ENCODE results near the gene ALDH1A3.

ALDH1A3 gene

GRCh38 chr15:100853676-100854440 is 25.8 kb upstream of the ALDH1A3 start:
- no peak overlapping the region for H3K27ac ChIP-seq
- H3K4me3 ChIP-seq (ENCODE audit: low read depth, low read length) = no peak overlapping the region
- no peaks in the 10 kb centered on the region for H3K27me3 ChIP-seq (ENCODE audit: insufficient read depth, low read depth, severe bottlenecking)
- DNase-seq = no peak
- TF ChIP-seq, protein P1, sequence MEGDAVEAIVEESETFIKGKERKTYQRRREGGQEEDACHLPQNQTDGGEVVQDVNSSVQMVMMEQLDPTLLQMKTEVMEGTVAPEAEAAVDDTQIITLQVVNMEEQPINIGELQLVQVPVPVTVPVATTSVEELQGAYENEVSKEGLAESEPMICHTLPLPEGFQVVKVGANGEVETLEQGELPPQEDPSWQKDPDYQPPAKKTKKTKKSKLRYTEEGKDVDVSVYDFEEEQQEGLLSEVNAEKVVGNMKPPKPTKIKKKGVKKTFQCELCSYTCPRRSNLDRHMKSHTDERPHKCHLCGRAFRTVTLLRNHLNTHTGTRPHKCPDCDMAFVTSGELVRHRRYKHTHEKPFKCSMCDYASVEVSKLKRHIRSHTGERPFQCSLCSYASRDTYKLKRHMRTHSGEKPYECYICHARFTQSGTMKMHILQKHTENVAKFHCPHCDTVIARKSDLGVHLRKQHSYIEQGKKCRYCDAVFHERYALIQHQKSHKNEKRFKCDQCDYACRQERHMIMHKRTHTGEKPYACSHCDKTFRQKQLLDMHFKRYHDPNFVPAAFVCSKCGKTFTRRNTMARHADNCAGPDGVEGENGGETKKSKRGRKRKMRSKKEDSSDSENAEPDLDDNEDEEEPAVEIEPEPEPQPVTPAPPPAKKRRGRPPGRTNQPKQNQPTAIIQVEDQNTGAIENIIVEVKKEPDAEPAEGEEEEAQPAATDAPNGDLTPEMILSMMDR (IDR thresholded peaks at IDR 0.05; ENCODE audit: low read depth, low read length) = no peak
- no peaks in the 10 kb centered on the region for H3K36me3 ChIP-seq
- no peaks in the 10 kb centered on the region for H3K9me3 ChIP-seq (ENCODE audit: severe bottlenecking)

GRCh38 chr15:100856867-100857266 is 22.8 kb upstream of the ALDH1A3 start:
- Histone ChIP-seq H3K27me3 (ENCODE audit: insufficient read depth, low read depth, severe bottlenecking) (no peaks in the 10 kb centered on the region), H3K9me3 (ENCODE audit: severe bottlenecking) (no peaks in the 10 kb centered on the region), H3K36me3 (no peaks in the 10 kb centered on the region), H3K4me3 (ENCODE audit: low read depth, low read length) (no peak overlapping the region), H3K27ac (no peak overlapping the region)
- no peak for DNase-seq
- TF ChIP-seq, protein P1 (IDR thresholded peaks at IDR 0.05; ENCODE audit: low read depth, low read length) = no peak

- H3K27me3 ChIP-seq (ENCODE audit: insufficient read depth, low read depth, severe bottlenecking) = no peaks in the 10 kb centered on the region
- TF ChIP-seq, protein P1 (IDR thresholded peaks at IDR 0.05; ENCODE audit: low read depth, low read length) = no peak
Measured at GRCh38 chr15:100858294-100858693, 21.3 kb upstream of the ALDH1A3 start.

DNA sequence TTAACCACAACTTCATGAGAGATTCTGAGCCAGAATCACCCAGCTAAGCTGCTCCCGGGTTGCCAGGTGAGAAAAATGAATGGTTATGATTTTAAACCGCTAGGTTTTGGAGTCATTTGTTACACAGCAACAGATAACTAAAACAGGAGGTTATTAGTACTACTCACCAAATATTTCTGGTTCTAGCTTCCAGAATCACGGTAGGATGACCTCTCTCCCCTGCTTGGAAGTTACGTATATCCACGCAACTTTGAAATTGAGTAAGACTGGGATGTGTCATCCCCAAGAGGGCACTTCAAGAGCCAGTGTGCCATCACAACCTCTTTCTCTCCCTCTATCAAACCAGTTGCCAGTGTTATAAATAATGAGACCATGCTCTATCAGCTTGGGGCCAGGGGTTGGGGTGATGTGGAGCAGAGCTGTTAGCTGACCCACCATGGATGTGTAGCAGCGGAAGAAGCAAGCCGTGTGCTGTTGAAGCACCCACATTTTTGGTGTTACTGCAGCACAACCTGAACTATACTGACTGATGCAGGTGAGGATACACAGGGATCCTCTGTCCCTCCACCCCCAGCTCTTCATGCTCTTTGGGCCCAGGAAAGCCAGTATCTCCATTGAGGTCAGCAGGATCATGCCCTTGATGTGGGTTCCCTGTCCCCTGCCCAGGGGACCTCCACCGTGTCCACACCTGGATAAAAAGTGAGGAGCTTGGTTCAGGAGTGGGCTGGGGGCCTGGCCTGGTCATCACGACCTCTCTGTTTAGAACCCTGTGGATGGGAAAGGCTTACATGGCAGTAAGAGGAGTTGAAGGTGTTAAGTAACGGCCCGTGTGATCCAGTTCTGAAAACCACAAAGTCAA is 19.4 kb upstream of the ALDH1A3 start:
- H3K27ac ChIP-seq = no peak overlapping the region
- no peak for DNase-seq

More at GRCh38 chr15:100858294-100858693, 21.3 kb upstream of the ALDH1A3 start:
- H3K4me3 ChIP-seq (ENCODE audit: low read depth, low read length) = no peak overlapping the region
- no peak overlapping the region for H3K27ac ChIP-seq
- no peaks in the 10 kb centered on the region for H3K9me3 ChIP-seq (ENCODE audit: severe bottlenecking)
- no peak for DNase-seq
- H3K36me3 ChIP-seq = no peaks in the 10 kb centered on the region

DNA sequence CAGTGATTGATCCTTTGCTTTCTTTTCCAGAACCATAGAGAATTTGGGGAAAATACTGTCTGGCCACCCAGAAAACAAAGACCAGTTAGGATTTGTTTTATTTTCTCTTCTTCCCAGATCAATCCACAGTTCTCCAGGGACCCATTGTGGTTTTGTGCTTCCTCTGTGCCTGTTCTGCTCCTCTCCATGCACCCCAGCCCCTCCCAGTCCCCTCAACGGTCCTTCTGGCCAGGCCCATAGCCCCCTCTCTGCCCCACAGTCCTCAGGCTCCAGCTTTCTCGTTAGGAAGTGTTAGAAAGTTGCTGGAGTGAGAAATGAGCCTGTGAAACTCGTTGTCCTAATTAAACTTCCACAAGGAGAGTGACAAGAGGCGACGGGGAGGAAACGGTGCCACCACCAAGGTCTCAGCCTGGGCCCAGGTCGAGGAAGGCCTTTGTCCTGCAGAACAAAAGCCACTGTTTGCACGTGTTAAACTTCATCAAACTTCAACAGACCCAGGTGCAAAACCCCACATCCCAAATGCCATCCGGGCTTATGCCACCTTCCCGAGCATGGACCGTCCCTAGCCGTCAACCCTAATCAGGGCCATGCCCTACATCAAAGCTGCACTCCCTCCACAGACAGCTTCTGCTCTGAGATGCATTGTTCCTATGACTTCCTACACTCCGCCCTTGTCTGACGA is 18.7 kb upstream of the ALDH1A3 start:
- Histone ChIP-seq H3K36me3 (no peaks in the 10 kb centered on the region), H3K27me3 (ENCODE audit: insufficient read depth, low read depth, severe bottlenecking) (no peaks in the 10 kb centered on the region), H3K4me3 (ENCODE audit: low read depth, low read length) (no peak overlapping the region), H3K27ac (no peak overlapping the region), H3K9me3 (ENCODE audit: severe bottlenecking) (no peaks in the 10 kb centered on the region)
- TF ChIP-seq, protein P1 (IDR thresholded peaks at IDR 0.05; ENCODE audit: low read depth, low read length) = no peak
- no peak for DNase-seq

More for the DNA sequence above, 19.4 kb upstream of the ALDH1A3 start:
- Histone ChIP-seq H3K36me3 (no peaks in the 10 kb centered on the region), H3K27me3 (ENCODE audit: insufficient read depth, low read depth, severe bottlenecking) (no peaks in the 10 kb centered on the region), H3K9me3 (ENCODE audit: severe bottlenecking) (no peaks in the 10 kb centered on the region), H3K4me3 (ENCODE audit: low read depth, low read length) (no peak overlapping the region)
- TF ChIP-seq, protein P1 (IDR thresholded peaks at IDR 0.05; ENCODE audit: low read depth, low read length) = no peak
